ENCODE results near the gene CNKSR2.

GRCh38 chrX:21493226-21493830, 119.1 kb downstream of the CNKSR2 start:
- TF ChIP-seq CTCF (IDR thresholded peaks at IDR 0.05), result no peak
- TF ChIP-seq POLR2A (IDR thresholded peaks at IDR 0.05), result no peak
